Spinal cord (tissue), 10 donors: Measurements from ENCODE around the gene ACOXL. TPM values are rescaled to one million over a fixed set of nuclear protein-coding genes. Genes with fewer than 3 reads are reported as not detected.
"Not testable (repeated sequence)": the region's sequence is repeated elsewhere in the genome, so short reads cannot be mapped to it uniquely, and the experiment has no call there.

Source experiments
- DNase-seq, 6 donors: peaks; one replicate each; pipeline versions ENCODE4 v3.0.0 to v3.0.0-alpha.2; 2013 to 2015; ENCODE audit warnings: low spot score in 6 of 6, low read depth in 4 of 6
- H3K27ac ChIP-seq: one replicate; pipeline ENCODE4 v1.5.1; 2013; ENCODE audit warnings: low read depth, low read length, control low read depth
- H3K27me3 ChIP-seq: one replicate; pipeline ENCODE4 v1.6.1; 2013; ENCODE audit warnings: low read length; ENCODE audit not compliant: control insufficient read depth, insufficient read depth
- H3K36me3 ChIP-seq: one replicate; pipeline ENCODE4 v1.6.1; 2013; ENCODE audit warnings: low read length; ENCODE audit not compliant: control insufficient read depth, insufficient read depth
- H3K4me1 ChIP-seq: one replicate; pipeline ENCODE4 v1.6.1; 2013; ENCODE audit warnings: low read length; ENCODE audit not compliant: control insufficient read depth, insufficient read depth
- H3K4me3 ChIP-seq: one replicate; pipeline ENCODE4 v1.5.1; 2013; ENCODE audit warnings: low read depth, low read length, control low read depth
- H3K9me3 ChIP-seq: one replicate; pipeline ENCODE4 v1.6.1; 2013; ENCODE audit warnings: low read length; ENCODE audit not compliant: control insufficient read depth, insufficient read depth
- WGBS: methylation state at CpG from one replicate; pipeline ENCODE4 v1.1.5; 2013; ENCODE audit warnings: missing lambda C conversion rate; ENCODE audit not compliant: insufficient coverage; 5-methylcytosine and 5-hydroxymethylcytosine counted together
- polyA plus RNA-seq, 2 donors: library from polyadenylated mRNA; unstranded; fragments of 120-200 nt; gene quantifications; one replicate each; pipeline ENCODE4 v1.2.1, GENCODE V29; 2013; ENCODE audit not compliant: insufficient read length in 2 of 2
- total RNA-seq, 2 donors: library from RNA; depleted of rRNA in 1 of 2; stranded (reverse); fragments of 120-200 nt in 1 of 2; fragments of >200 nt in 1 of 2; gene quantifications; one replicate each; pipeline versions ENCODE4 v1.2.3 to v1.2.4, GENCODE V29; 2013 to 2014
- donor health status: healthy.

ACOXL gene
- total and polyA plus RNA-seq, 4 donors = 0.06 to 0.45 (median 0.26) TPM

DNA sequence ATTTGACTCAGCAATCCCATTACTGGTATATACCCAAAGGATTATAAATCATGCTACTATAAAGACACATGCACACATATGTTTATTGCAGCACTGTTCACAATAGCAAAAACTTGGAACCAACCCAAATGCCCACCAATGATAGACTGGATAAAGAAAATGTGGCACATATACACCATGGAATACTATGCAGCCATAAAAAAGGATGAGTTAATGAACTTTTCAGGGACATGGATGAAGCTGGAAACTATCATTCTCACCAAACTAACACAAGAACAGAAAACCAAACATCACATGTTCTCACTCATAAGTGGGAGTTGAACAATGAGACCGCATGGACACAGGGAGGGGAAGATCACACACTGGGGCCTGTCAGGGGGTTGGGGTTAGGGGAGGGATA, 350.3 kb downstream of the ACOXL start:
- not testable (repeated sequence) for DNase-seq, H3K9me3 ChIP-seq, H3K4me3 ChIP-seq, H3K4me1 ChIP-seq, H3K27ac ChIP-seq, H3K27me3 ChIP-seq, H3K36me3 ChIP-seq
- no CpG with 5 or more reads among the region's 1 CpG for WGBS

DNA sequence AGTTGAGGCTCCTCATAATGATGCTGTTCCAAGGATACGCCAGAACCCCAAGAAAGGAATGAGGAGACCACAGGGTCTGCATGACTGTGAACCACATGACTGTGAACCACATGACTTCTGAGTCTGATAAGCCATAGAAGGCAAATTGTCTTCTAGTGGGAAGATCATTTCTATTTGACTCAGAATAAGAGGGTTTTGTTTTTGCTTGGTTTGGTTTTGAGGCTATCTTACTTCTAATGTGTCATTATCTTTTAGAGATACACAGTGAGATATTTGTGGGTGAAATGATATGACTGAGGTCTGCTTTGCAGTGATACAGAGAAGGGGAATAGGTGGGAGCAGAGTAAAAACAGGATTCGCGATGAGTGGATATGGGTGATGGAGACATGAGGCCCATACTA, 359.4 kb downstream of the ACOXL start:
- H3K27me3 ChIP-seq = no peaks in the 10 kb centered on the region
- H3K4me3 ChIP-seq = no peak overlapping the region
- H3K27ac ChIP-seq = no peak overlapping the region
- H3K36me3 ChIP-seq = no peaks in the 10 kb centered on the region
- 100% methylated on average over 3 of the region's 3 CpGs for WGBS
- DNase-seq = no peak
- H3K9me3 ChIP-seq = no peaks in the 10 kb centered on the region
- H3K4me1 ChIP-seq = peaks cover 5% of the 10 kb centered on the region

DNA sequence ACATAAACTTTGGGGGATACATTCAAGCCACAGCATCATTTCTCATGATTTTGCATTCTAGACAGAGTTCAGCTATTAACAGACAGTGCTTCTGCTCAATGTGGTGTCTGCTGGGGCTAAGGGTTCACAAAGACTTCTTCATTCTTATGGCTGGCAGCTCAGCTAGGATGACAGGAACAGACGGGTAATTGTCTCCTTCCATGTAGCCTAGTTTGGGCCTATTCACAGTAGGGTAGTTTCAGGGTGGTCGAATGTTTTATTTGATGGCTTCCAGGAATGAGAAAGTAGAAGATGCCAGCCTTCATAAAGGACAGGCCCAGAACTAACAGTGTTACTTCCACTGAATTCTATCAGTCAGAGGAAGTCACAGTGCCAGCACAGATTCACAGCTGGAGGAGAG, 362.3 kb downstream of the ACOXL start:
- Histone ChIP-seq H3K27ac (no peak overlapping the region), H3K4me3 (no peak overlapping the region), H3K9me3 (no peaks in the 10 kb centered on the region), H3K4me1 (peaks cover 5% of the 10 kb centered on the region), H3K36me3 (no peaks in the 10 kb centered on the region), H3K27me3 (no peaks in the 10 kb centered on the region)
- peak in 2 of 6 donors; percentile 63 to 71 for DNase-seq
- WGBS = 17% methylated on average over 2 of the region's 2 CpGs

DNA sequence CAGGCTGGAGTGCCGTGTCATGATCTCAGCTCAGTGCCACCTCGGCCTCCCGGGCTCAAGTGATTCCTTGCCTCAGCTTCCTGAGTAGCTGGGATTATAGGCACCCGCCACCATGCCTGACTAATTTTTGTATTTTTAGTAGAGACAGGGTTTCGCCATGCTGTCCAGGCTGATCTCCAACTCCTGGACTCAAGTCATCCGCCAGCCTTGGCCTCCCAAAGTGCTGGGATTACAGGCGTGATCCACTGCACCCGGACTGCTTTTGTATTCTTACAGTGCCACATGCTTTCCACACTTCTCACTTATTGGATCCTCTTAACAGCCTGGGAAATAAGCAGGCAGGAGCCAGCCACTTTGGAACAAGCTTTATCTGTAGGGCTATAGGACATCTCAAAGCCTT, 363.1 kb downstream of the ACOXL start:
- H3K27me3 ChIP-seq = no peaks in the 10 kb centered on the region
- no peaks in the 10 kb centered on the region for H3K9me3 ChIP-seq
- WGBS = 64% methylated on average over 7 of the region's 8 CpGs
- H3K4me1 ChIP-seq = peaks cover 5% of the 10 kb centered on the region
- H3K4me3 ChIP-seq = no peak overlapping the region
- H3K36me3 ChIP-seq = no peaks in the 10 kb centered on the region
- DNase-seq = peak in 2 of 6 donors; percentile 48 to 58
- H3K27ac ChIP-seq = no peak overlapping the region

DNA sequence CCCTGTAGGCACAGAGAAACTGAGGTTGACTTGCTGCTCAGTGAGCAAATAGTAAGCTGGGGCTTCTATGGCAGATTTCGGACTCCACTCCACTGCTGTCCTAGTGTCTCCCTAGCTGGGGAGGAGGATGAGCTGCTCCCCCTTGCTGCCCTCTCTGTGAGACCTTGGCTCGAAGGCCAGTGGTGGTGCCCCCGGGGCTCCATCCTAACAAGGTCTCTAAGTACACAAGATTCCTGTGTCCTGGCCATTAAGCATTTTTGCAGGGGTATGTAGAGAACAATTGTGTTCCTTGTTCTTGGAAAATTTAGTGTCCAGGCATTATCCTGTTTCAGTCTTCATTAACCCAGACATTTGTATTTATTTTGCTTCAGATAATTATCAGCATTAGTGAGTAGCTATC, 367.0 kb downstream of the ACOXL start:
- DNase-seq = no peak

DNA sequence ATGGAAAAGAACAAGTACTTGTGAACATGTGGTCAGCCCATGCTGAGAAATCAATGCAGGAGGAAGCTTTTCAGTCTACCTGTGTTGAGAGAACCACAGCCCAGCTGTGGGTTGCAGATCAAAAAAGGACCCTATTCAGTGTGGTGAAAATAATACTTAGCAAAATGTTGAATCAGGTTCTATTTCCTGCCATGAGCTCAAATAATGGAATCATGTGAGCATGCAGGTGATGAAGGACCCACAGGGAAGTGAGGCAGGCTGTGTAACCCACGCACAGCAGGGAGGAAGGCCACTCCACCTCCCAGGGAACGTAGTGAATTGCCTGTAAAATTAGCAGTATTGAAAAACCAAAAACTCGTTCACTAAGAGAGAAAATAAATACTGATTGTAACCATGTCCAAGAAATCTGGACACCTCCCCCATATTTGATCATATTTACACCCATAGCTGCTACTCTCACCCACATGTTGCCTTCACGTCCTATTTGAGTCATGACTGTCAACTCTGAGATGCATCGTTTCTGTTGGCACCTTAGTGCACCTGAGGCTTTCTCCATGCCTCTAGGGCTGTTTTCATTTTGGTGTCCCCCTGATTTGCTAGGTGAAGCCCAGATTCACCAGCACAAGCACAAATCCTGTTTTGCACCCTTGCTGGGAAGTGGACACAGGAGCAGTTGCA, 367.9 kb downstream of the ACOXL start:
- H3K36me3 ChIP-seq = no peaks in the 10 kb centered on the region
- peaks cover 7% of the 10 kb centered on the region for H3K4me1 ChIP-seq
- WGBS = 96% methylated on average over 2 of the region's 5 CpGs
- no peak overlapping the region for H3K27ac ChIP-seq
- no peaks in the 10 kb centered on the region for H3K9me3 ChIP-seq
- no peak overlapping the region for H3K4me3 ChIP-seq
- DNase-seq = no peak
- H3K27me3 ChIP-seq = no peaks in the 10 kb centered on the region

More for the DNA sequence above, 367.0 kb downstream of the ACOXL start:
- no peak overlapping the region for H3K27ac ChIP-seq
- H3K27me3 ChIP-seq = no peaks in the 10 kb centered on the region
- no peaks in the 10 kb centered on the region for H3K9me3 ChIP-seq
- H3K4me1 ChIP-seq = peaks cover 8% of the 10 kb centered on the region
- WGBS = 57% methylated on average over 3 of the region's 3 CpGs
- H3K36me3 ChIP-seq = no peaks in the 10 kb centered on the region
- H3K4me3 ChIP-seq = no peak overlapping the region

DNA sequence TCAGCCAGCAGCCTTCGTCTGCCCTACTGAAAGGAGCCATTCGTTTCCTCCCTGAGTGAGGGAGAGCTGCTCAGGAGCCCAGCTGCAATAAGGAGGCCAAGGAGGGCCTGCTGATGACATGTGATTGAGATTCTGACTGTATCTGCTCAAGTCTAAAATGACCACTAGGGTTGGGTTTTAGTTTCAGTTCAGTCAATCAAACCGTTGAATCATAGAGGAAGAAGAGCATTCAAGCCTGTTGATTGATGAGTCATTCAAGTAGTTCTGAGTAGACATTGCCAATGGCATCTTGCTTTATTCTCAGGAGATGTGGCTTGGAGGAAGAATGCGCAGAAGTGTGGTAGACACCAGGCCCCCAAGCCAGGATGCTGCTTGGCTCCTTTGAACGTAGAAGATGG, 368.4 kb downstream of the ACOXL start:
- H3K36me3 ChIP-seq = no peaks in the 10 kb centered on the region
- no peak overlapping the region for H3K4me3 ChIP-seq

DNA sequence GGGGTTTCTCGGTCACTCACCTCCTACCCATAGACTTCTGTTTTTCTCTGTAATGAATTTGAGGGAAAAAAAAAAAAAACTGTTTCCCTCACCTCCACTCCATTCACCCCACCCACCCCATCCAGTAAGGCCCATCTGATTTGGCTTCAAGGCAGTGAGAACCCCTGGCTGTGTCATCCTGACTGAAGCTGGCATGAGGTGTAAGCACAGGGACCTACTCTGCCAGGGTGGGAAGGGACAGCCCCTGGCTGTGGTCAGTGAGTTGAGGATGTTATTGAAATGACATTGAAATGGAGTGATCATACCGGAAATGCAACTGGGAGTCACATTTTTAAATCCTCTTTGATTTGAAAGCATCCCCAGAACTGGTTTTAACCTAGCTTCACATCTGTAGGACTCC, 369.2 kb downstream of the ACOXL start:
- H3K4me3 ChIP-seq = no peak overlapping the region
- H3K36me3 ChIP-seq = no peaks in the 10 kb centered on the region
- no peaks in the 10 kb centered on the region for H3K27me3 ChIP-seq
- no CpG with 5 or more reads among the region's 2 CpGs for WGBS
- no peaks in the 10 kb centered on the region for H3K9me3 ChIP-seq
- no peak overlapping the region for H3K27ac ChIP-seq
- peaks cover 3% of the 10 kb centered on the region for H3K4me1 ChIP-seq
- DNase-seq = no peak

More for the DNA sequence above, 368.4 kb downstream of the ACOXL start:
- whole genome bisulfite sequencing = 80% methylated on average over 4 of the region's 5 CpGs
- Histone ChIP-seq H3K27ac (no peak overlapping the region), H3K4me1 (peaks cover 3% of the 10 kb centered on the region), H3K27me3 (no peaks in the 10 kb centered on the region), H3K9me3 (no peaks in the 10 kb centered on the region)
- no peak for DNase-seq

DNA sequence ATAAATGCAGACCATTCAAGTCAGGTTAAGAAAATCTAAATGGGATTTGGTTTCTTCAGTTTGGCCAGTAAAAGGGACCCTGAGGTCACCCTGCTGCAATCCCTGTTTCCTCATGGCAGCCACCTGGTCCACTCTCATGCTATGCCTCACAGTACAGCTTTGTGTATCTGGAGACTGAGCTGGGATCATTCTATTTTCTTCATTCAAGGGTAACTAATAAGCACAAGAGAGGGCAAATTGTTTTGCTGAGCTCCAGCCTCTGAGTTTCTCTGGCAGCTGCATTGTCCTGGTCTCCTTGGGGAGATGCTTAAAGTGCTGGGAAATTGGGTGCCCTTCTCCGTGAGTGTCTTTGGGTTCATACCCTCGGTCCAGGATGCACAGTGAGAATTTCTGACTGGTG, 369.8 kb downstream of the ACOXL start:
- no peaks in the 10 kb centered on the region for H3K36me3 ChIP-seq

DNA sequence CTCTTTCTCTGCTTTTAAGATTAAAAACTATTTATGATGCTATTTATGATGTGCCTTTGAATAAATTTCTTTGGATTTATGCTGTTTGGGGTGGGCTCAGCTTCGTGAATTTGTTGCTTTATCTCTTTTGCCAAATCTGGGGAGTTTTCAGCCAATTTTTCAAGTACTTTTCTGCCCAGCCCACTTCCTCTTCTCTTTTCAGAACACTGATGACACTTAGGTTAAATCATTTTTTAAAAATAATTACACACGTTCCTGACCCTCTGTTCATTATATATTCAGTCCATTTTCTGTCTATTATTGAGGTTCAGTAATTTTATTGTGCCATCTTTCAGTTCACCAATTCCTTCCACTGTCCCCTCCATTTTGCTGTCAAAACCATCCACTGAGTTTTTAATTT, 373.6 kb downstream of the ACOXL start:
- Histone ChIP-seq H3K4me3 (no peak overlapping the region), H3K4me1 (no peaks in the 10 kb centered on the region), H3K27me3 (no peaks in the 10 kb centered on the region), H3K36me3 (no peaks in the 10 kb centered on the region), H3K27ac (no peak overlapping the region), H3K9me3 (no peaks in the 10 kb centered on the region)
- no peak for DNase-seq
- WGBS = no CpG with 5 or more reads among the region's 2 CpGs

More for the DNA sequence above, 369.8 kb downstream of the ACOXL start:
- H3K9me3 ChIP-seq = no peaks in the 10 kb centered on the region
- no peak overlapping the region for H3K27ac ChIP-seq
- H3K4me1 ChIP-seq = peaks cover 3% of the 10 kb centered on the region
- no peaks in the 10 kb centered on the region for H3K27me3 ChIP-seq
- peak in 2 of 6 donors; percentile 13 to 28 for DNase-seq
- H3K4me3 ChIP-seq = no peak overlapping the region
- WGBS = 55% methylated on average over 2 of the region's 2 CpGs
